Right lobe of liver (tissue), 6 donors: Measurements from ENCODE around the gene TRMT10A. TPM values are rescaled to one million over a fixed set of nuclear protein-coding genes. Genes with fewer than 3 reads are reported as not detected.

Source experiments
- ATAC-seq, 4 donors: fragments of 200-7000 bp; cut with Tn5 transposase; one replicate each; pipeline ENCODE4 v1.9.1; 2020; ENCODE audit warnings: mild to moderate bottlenecking in 4 of 4, moderate library complexity in 4 of 4
- DNase-seq, 3 donors: peaks; one replicate each; pipeline ENCODE4 v3.0.0-alpha.2; 2020
- H3K27ac ChIP-seq, 3 donors: fragments of 200-600 bp; one replicate each; pipeline ENCODE4 v1.8.0; 2022
- H3K27me3 ChIP-seq, 2 donors: fragments of 200-600 bp; one replicate each; pipeline ENCODE4 v1.8.0; 2022
- H3K36me3 ChIP-seq, 4 donors: fragments of 200-600 bp; sonication (generic) in 1 of 4; one replicate each; pipeline versions ENCODE4 v1.5.1 to v1.8.0; 2017 to 2022; ENCODE audit warnings: control low read depth in 1 of 4
- H3K4me1 ChIP-seq, 4 donors: fragments of 200-600 bp; sonication (generic) in 1 of 4; one replicate each; pipeline versions ENCODE4 v1.5.1 to v1.8.0; 2017 to 2022; ENCODE audit warnings: control low read depth in 1 of 4
- H3K4me3 ChIP-seq, 3 donors: fragments of 200-600 bp; one replicate each; pipeline ENCODE4 v1.8.0; 2022
- H3K9me3 ChIP-seq, 4 donors: fragments of 200-600 bp; sonication (generic) in 1 of 4; one replicate each; pipeline versions ENCODE4 v1.5.1 to v1.8.0; 2017 to 2022; ENCODE audit warnings: control low read depth in 1 of 4
- POLR2A ChIP-seq: fragments of 450-650 bp; IDR thresholded peaks from one replicate; pipeline ENCODE4 v1.6.1; 2017; ENCODE audit warnings: antibody characterized with exemption, mild to moderate bottlenecking
- WGBS: methylation state at CpG from one replicate; pipeline ENCODE4 v1.1.6; 2018; ENCODE audit warnings: low coverage, low lambda C conversion rate; ENCODE audit not compliant: insufficient coverage; ENCODE audit errors: missing lambda C conversion rate; 5-methylcytosine and 5-hydroxymethylcytosine counted together
- intact Hi-C, 2 donors: fragments of 100-400 bp; cut with DNase I; formaldehyde crosslinking; loops; one replicate each; pipeline versions ENCODE4 v1.11.2 to v1.14.1; 2022
- total RNA-seq, 6 experiments: library from RNA; depleted of rRNA in 2 of 6; stranded (reverse); fragments of >200 nt in 2 of 6; fragmentation: NEBNext Ultra II Directional in 3 of 6; extraction: Animal tissue kit (Norgen Biotek cat#: 25700) in 3 of 6; gene quantifications; one replicate each; pipeline versions ENCODE4 v1.1.0 to v1.2.4, GENCODE V29; 2016 to 2023
- TF ChIP-seq, protein P1 (sequence below), 4 donors: fragments of 200-600 bp in 3 of 4; fragments of 450-650 bp in 1 of 4; IDR thresholded peaks; one replicate each; pipeline versions ENCODE4 v1.5.1 to v1.8.0; 2016 to 2022; ENCODE audit warnings: antibody characterized with exemption in 4 of 4, mild to moderate bottlenecking in 2 of 4
- donor health status: DM: no; HTN: yes; CAD: no.
- donor health status: DM: no; HTN: no; CAD: no.
- donor health status: DM: no; HTN: no; CAD: no.
- donor health status: DM: no; HTN: yes; CAD: no.
- donor health status: DM: no; HTN: yes; CAD: no.

TRMT10A gene
- total RNA-seq, 6 experiments from 2014 or later, result 3.5 to 6.5 (median 4.0) TPM

DNA sequence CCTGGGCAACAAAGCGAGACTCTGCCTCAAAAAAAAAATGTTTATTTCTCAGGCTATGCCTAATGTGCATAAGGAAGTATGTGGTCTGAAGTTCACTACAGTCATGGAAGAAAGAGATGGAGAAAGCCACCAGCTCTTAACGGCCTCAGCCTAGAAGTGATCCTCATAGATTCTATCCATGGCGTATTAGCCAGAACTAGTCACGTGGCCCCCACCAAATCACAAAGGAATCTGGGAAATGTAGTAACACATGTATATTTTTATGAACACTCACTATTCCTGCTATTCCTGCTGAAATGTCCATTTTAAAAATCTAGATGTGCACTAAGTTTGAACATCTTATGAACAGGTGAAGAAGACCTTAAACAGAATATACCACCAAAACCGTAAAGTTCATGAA, 44.6 kb upstream of the TRMT10A start:
- no peak overlapping the region for H3K4me3 ChIP-seq
- no peaks in the 10 kb centered on the region for H3K9me3 ChIP-seq
- TF ChIP-seq, protein P1, sequence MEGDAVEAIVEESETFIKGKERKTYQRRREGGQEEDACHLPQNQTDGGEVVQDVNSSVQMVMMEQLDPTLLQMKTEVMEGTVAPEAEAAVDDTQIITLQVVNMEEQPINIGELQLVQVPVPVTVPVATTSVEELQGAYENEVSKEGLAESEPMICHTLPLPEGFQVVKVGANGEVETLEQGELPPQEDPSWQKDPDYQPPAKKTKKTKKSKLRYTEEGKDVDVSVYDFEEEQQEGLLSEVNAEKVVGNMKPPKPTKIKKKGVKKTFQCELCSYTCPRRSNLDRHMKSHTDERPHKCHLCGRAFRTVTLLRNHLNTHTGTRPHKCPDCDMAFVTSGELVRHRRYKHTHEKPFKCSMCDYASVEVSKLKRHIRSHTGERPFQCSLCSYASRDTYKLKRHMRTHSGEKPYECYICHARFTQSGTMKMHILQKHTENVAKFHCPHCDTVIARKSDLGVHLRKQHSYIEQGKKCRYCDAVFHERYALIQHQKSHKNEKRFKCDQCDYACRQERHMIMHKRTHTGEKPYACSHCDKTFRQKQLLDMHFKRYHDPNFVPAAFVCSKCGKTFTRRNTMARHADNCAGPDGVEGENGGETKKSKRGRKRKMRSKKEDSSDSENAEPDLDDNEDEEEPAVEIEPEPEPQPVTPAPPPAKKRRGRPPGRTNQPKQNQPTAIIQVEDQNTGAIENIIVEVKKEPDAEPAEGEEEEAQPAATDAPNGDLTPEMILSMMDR (IDR thresholded peaks at IDR 0.05), result no peak
- TF ChIP-seq POLR2A, result no peak
- intact Hi-C loops, result no loop called here
- peaks cover 0 to 93% (median 46%) of the 10 kb centered on the region in 4 donors for H3K36me3 ChIP-seq
- WGBS, result 71% methylated on average over 5 of the region's 5 CpGs
- no peaks in the 10 kb centered on the region for H3K4me1 ChIP-seq
- no peak for ATAC-seq
- no peak overlapping the region for H3K27ac ChIP-seq
- H3K27me3 ChIP-seq, result no peaks in the 10 kb centered on the region
- DNase-seq, result no peak

DNA sequence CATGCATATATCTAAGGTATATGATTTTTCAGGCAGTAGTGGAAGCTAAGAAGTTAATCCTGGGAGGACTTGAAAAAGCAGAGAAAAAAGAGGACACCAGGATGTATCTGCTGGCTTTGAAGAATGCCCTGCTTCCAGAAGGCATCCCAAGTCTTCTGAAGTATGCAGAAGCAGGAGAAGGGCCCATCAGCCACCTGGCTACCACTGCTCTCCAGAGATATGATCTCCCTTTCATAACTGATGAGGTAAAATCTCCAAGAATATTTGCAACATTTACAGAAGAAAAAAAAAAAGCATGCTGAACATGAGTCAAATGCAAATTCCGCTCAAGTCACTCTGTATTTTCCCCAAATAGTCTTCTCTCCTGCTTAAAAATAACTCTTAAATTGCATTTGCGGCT, 42.9 kb upstream of the TRMT10A start:
- no peaks in the 10 kb centered on the region for H3K9me3 ChIP-seq
- no peaks in the 10 kb centered on the region for H3K27me3 ChIP-seq
- ATAC-seq (no peak), DNase-seq (no peak)
- H3K36me3 ChIP-seq, result peaks cover 0 to 93% (median 46%) of the 10 kb centered on the region in 4 donors
- intact Hi-C loops, result no loop called here
- H3K27ac ChIP-seq, result no peak overlapping the region
- 86% methylated on average over 2 of the region's 2 CpGs for WGBS
- H3K4me3 ChIP-seq, result no peak overlapping the region
- no peak for TF ChIP-seq POLR2A
- TF ChIP-seq, protein P1 (IDR thresholded peaks at IDR 0.05), result no peak
- H3K4me1 ChIP-seq, result no peaks in the 10 kb centered on the region

GRCh38 chr4:99594818-99595217, 31.0 kb upstream of the TRMT10A start:
- DNase-seq (no peak), ATAC-seq (no peak)
- H3K36me3 ChIP-seq, result peaks cover 0 to 67% (median 22%) of the 10 kb centered on the region in 4 donors
- H3K4me3 ChIP-seq, result no peak overlapping the region
- WGBS, result 89% methylated on average over 2 of the region's 2 CpGs
- intact Hi-C loops, result no loop called here
- no peak overlapping the region for H3K27ac ChIP-seq
- H3K27me3 ChIP-seq, result no peaks in the 10 kb centered on the region
- no peaks in the 10 kb centered on the region for H3K9me3 ChIP-seq
- H3K4me1 ChIP-seq, result peaks cover 0 to 6% (median 0%) of the 10 kb centered on the region in 4 donors
- no peak for TF ChIP-seq POLR2A
- TF ChIP-seq, protein P1 (IDR thresholded peaks at IDR 0.05), result no peak

GRCh38 chr4:99593781-99594641, 30.2 kb upstream of the TRMT10A start:
- no peak for DNase-seq
- Histone ChIP-seq H3K27ac (no peak overlapping the region), H3K27me3 (no peaks in the 10 kb centered on the region), H3K36me3 (peaks cover 0 to 66% (median 21%) of the 10 kb centered on the region in 4 donors), H3K4me3 (no peak overlapping the region), H3K4me1 (peaks cover 0 to 6% (median 0%) of the 10 kb centered on the region in 4 donors), H3K9me3 (no peaks in the 10 kb centered on the region)
- intact Hi-C loops, result no loop called here
- WGBS, result 55% methylated on average over 4 of the region's 4 CpGs
- no peak for ATAC-seq
- TF ChIP-seq POLR2A, result no peak

GRCh38 chr4:99591757-99592156, 27.9 kb upstream of the TRMT10A start:
- ATAC-seq (no peak), DNase-seq (no peak)
- no peak overlapping the region for H3K27ac ChIP-seq
- no peaks in the 10 kb centered on the region for H3K9me3 ChIP-seq
- H3K4me3 ChIP-seq, result no peak overlapping the region
- intact Hi-C loops, result no loop called here
- no peak for TF ChIP-seq POLR2A
- TF ChIP-seq, protein P1 (IDR thresholded peaks at IDR 0.05), result no peak
- H3K27me3 ChIP-seq, result no peaks in the 10 kb centered on the region
- peaks cover 0 to 22% (median 4%) of the 10 kb centered on the region in 4 donors for H3K4me1 ChIP-seq
- H3K36me3 ChIP-seq, result peaks cover 0 to 62% (median 14%) of the 10 kb centered on the region in 4 donors
- 83% methylated on average over 3 of the region's 3 CpGs for WGBS
